G401 (cell line): Measurements from ENCODE around the gene AJUBA. TPM values are rescaled to one million over a fixed set of nuclear protein-coding genes. Genes with fewer than 3 reads are reported as not detected.
A peak's percentile ranks its signal among the peaks of the same experiment; 100 is the strongest.
"Not testable (repeated sequence)": the region's sequence is repeated elsewhere in the genome, so short reads cannot be mapped to it uniquely, and the experiment has no call there.

ENCODE experiments used
- DNase-seq: peaks from one replicate; pipeline ENCODE4 v3.0.0-alpha.2; 2015; ENCODE audit warnings: low spot score
- in situ Hi-C: cut with HindIII; loops from 2 replicates; pipeline ENCODE4 v1.10.0; 2016; ENCODE audit warnings: low sequenced_read_pairs, mixed read lengths
- total RNA-seq: library from RNA; depleted of rRNA; stranded (reverse); fragments of >200 nt; shearing (Covaris generic); gene quantifications from 2 replicates; pipeline ENCODE4 v1.2.3, GENCODE V29; 2014

AJUBA gene
- total RNA-seq, 1 experiment from 2014 or later = 17.0 TPM

- DNase-seq, in situ Hi-C loops: not testable (repeated sequence)
Measured at GRCh38 chr14:22965916-22966782, 16.2 kb downstream of the AJUBA start.

DNA sequence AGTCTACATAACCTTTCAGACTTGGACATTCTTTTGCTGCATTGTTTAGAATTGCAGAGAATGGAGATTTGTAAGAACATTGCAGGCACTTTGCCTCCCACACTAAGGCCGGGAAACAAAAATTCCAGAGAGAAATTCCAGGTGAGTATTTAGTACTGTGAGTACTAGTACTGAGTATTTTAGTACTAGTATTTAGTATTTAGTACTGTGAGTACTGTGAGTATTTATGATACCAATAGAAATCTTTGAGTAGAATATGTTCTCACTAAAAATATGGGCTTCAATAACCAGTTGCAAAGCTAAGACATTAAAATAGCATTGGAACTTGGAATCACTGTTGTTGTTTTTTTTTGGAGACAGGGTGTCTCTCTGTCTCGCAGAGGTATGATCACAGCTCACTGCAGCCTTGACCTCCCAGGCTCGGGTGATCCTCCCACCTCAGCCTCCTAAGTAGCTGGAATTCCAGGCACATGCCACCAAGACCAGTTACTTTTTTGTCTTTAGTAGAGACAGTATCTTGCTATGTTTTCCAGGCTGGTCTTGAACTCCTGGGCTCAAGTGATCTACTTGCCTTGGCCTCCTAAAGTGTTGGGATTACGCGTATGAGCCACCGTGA is 20.2 kb downstream of the AJUBA start:
- DNase-seq = no peak

GRCh38 chr14:22955702-22956569 is 26.4 kb downstream of the AJUBA start:
- peak; percentile 37 for DNase-seq
- in situ Hi-C loops = no loop called here

More for the DNA sequence above, 20.2 kb downstream of the AJUBA start:
- in situ Hi-C loops = no loop called here

DNA sequence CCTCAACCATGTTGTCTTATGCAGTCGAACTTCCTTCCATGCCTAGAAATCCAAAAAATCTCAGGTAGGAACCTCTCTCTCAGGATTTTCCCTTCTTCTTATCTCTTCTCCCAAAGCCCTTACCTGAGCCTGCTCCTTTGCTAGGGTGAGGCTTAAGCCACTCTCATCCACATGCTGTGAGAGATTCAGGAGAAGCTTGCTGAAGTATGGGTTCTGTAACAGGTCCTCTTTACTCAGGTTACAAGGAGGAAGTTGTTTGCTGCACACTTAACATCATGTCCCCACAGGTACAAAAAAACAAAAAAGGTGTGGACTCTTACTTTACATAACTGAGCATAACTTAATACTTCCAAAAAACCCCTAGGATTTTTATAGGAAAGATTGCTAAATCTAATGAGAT is 29.9 kb downstream of the AJUBA start:
- DNase-seq = no peak
- in situ Hi-C loops = no loop called here

- DNase-seq, in situ Hi-C loops: not testable (repeated sequence)
Measured at GRCh38 chr14:22951795-22952194, 30.6 kb downstream of the AJUBA start.

DNA sequence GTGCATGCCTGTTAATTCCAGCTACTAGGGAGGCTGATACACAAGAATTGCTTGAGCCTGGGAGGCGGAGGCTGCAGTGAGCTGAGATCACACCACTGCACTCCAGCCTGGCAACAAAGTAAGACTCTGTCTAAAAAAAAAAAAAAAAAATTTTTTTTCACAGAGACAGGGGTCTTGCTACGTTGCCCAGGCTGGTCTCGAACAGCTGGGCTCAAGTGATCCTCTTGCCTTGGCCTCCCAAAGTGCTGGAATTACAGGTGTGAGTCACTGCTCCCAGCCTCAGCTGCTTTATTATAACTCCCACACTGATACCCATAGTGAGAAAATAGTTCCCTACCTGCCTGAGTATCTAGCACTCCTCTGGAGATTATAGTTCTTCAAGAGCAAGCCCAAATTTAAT is 36.7 kb downstream of the AJUBA start:
- in situ Hi-C loops = no loop called here
- DNase-seq = no peak

DNA sequence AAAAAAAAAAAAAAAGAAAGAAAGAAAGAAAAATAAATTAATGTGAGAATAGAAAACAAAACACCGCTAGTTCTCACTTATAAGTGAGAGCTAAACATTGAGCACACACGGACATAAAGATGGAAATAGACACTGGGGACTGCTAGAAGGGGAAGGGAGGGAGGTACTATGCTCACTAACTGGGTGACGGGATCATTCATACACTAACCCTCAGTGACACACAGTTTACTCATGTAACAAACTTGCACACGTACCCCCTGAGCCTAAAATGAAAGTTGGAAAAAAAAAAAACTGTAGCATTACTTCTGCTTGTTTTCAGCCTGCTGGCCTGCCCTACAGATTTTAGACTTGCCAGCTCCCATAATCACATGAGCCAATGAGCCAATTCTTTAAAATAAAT is 42.7 kb downstream of the AJUBA start:
- no peak for DNase-seq
- in situ Hi-C loops = no loop called here

DNA sequence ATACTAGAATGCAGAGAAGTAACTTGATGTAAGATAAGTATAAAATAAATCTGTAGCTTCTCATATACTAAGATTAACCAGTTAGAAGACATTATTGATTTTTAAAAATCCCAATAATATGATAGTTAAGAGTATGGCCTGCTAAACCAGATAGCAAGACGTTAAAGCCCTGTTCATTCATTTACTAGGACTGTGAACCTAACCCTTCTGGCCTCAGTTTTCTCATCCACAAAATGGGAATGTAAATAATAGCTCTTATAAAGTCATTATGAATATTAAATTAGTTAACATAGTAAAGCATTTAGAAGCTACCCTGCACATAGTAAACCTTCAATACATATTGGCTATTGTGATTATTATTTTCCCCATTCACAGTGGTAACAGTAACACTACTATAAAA is 47.2 kb downstream of the AJUBA start:
- in situ Hi-C loops = no loop called here
- DNase-seq = no peak

- in situ Hi-C loops = no loop called here
- no peak for DNase-seq
Measured at GRCh38 chr14:22932146-22932545, 50.2 kb downstream of the AJUBA start.

DNA sequence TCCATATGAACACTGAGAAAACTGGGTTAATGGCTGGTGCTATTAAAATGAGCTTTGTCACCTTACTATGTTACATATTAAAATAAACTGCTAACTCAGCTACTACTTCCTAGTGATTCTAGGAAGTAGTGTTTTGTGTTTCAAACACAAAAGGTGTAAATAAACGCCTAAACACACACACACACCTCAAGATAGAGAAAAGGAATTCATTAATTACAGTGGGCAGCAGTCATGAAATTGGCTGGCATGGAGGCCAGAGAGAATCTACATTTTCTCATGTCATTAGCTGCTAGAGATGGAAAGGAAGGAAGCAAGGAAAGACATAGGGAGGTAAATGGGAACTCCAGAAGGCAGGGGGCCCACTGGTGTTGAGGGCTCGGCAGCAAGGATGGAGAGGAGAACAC is 52.4 kb downstream of the AJUBA start:
- in situ Hi-C loops = no loop called here
- DNase-seq = no peak

DNA sequence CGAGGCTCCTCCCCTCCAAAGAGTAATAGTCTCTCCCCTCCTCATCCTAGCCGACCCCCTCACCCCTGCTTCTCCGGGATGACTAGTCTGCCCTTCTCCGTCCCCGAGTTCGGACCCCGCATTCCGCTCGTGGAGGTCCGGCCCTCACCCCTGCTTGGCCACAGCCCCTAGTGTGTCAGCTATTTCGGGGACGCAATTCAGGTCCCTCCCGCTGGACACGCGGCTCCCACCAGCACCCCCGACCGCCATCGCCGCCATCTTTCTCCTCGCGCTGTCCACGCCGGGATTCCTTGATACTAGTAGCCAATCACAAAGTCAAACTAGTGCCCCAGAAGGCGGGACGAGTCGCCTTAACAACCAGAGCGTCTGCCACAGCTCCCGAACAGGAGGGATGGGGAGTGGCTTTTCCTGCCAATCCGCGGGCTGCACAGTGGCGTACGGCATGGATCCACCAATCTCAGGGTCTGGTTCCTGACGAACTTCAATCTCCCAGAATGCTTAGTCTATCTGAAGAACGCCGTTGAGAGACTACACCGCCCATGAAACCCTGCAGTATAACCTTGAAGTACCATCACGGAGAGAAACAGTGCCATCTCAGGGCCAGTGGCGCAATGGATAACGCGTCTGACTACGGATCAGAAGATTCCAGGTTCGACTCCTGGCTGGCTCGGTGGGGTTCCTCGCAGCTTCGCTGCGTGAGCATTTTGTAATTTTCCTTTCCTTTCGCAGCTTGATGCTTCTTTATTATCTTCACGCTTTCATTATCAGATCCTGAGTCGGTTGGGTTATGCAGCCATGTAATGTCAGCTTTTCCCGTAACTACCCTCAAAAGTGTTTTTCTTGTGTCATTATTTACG is 53.0 kb downstream of the AJUBA start, which contains the start of gene PRMT5:
Gene PRMT5 (minus strand): TSS at position 273 of the 857 bp plus-strand sequence. CDS start 15 bp downstream, at position 258.
- peak; percentile 100 for DNase-seq
- in situ Hi-C loops = no loop called here

GRCh38 chr14:22928237-22929103 is 53.9 kb downstream of the AJUBA start:
- in situ Hi-C loops = no loop called here

DNA sequence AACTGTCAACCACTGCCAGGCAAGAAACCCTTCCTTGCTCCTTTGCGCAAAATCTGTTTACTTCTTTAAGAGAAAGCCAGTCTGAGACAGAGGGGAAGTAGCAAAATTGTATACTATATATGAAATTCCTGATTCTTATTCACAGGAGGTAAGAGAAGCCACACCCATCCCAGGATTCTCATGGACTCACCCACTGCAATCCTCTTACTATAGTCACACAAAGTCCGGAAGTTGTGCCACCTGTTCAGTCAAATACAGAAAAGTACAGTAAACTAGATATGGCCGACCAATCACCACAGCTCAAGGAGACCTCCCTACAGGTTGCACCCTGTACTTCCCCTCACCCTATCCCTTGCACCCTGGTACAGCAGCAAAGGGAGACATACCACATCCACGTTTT is 56.0 kb downstream of the AJUBA start:
- in situ Hi-C loops = no loop called here
- DNase-seq = no peak

More at GRCh38 chr14:22928237-22929103, 53.9 kb downstream of the AJUBA start:
- DNase-seq = no peak

GRCh38 chr14:22925513-22925912 is 56.8 kb downstream of the AJUBA start:
- in situ Hi-C loops = no loop called here
- no peak for DNase-seq

GRCh38 chr14:22923746-22924145 is 58.6 kb downstream of the AJUBA start:
- no peak for DNase-seq
- in situ Hi-C loops = no loop called here

GRCh38 chr14:22922294-22922693 is 60.1 kb downstream of the AJUBA start:
- in situ Hi-C loops = no loop called here
- DNase-seq = no peak
